IMR-90 (cell line): ENCODE results near the gene EMC9. TPM values are rescaled to one million over a fixed set of nuclear protein-coding genes. Genes with fewer than 3 reads are reported as not detected.

Source experiments
- ATAC-seq: fragments of 200-7000 bp; cut with Tn5 transposase; 2 replicates; pipeline ENCODE4 v1.9.1; 2020; ENCODE audit warnings: low read depth, mild to moderate bottlenecking, moderate library complexity
- BruUV-seq: library from RNA; stranded (reverse); fragments of 400-500 nt; replicated peaks from 2 replicates; lab custom pipeline; 2021; lab: Mats Ljungman, UMichigan
- CTCF ChIA-PET: fragments of 300-600 bp; formaldehyde crosslinking; extraction: SDS; loops from one replicate; lab custom pipeline; 2021; ENCODE audit warnings: antibody characterized with exemption; lab: Yijun Ruan, JAX
- POLR2A ChIA-PET: fragments of 300-600 bp; sonication (Branson Sonifier 250); formaldehyde crosslinking; loops from one replicate; lab custom pipeline; 2022; ENCODE audit warnings: antibody characterized with exemption; ENCODE audit not compliant: unreplicated experiment; lab: Charles Lee
- DNase-seq: peaks from one replicate; pipeline ENCODE4 v3.0.0; 2013
- H2AFZ ChIP-seq: replicated peaks from 2 replicates; pipeline ENCODE3; 2013; ENCODE audit warnings: low read length, mild to moderate bottlenecking; ENCODE audit not compliant: poor library complexity
- H2AK5ac ChIP-seq: 2 replicates; pipeline ENCODE4 v1.6.1; 2013; ENCODE audit warnings: low read depth, low read length, inconsistent platforms
- H2AK9ac ChIP-seq: replicated peaks from 2 replicates; pipeline ENCODE3; 2013; ENCODE audit warnings: mild to moderate bottlenecking, low read depth, low read length, moderate library complexity; ENCODE audit not compliant: poor library complexity
- H2BK120ac ChIP-seq: 2 replicates; pipeline ENCODE4 v1.6.1; 2013; ENCODE audit warnings: low read depth, low read length, inconsistent platforms
- H2BK15ac ChIP-seq: 3 replicates; pipeline ENCODE4 v1.6.1; 2013; ENCODE audit warnings: low read depth, low read length, inconsistent platforms
- H2BK20ac ChIP-seq: 2 replicates; pipeline ENCODE4 v1.6.1; 2013; ENCODE audit warnings: low read depth, mild to moderate bottlenecking, inconsistent platforms, low read length, moderate library complexity
- H2BK5ac ChIP-seq: 2 replicates; pipeline ENCODE4 v1.6.1; 2013; ENCODE audit warnings: mild to moderate bottlenecking, low read depth, low read length, inconsistent platforms; ENCODE audit not compliant: poor library complexity, severe bottlenecking
- H3K14ac ChIP-seq: replicated peaks from 2 replicates; pipeline ENCODE4 v1.6.1; 2013; ENCODE audit warnings: low read depth, low read length, inconsistent platforms
- H3K18ac ChIP-seq: 2 replicates; pipeline ENCODE4 v1.6.1; 2013; ENCODE audit warnings: low read depth, low read length, control low read depth
- H3K23ac ChIP-seq: 2 replicates; pipeline ENCODE4 v1.6.1; 2013; ENCODE audit warnings: low read depth, low read length, inconsistent platforms
- H3K27ac ChIP-seq: 2 replicates; pipeline ENCODE4 v1.5.1; 2013; ENCODE audit warnings: mild to moderate bottlenecking, control low read depth, low read length; ENCODE audit not compliant: insufficient read depth
- H3K27me3 ChIP-seq: 2 replicates; pipeline ENCODE4 v1.6.1; 2013; ENCODE audit warnings: low read length; ENCODE audit not compliant: control insufficient read depth, insufficient read depth
- H3K36me3 ChIP-seq: 2 replicates; pipeline ENCODE4 v1.6.1; 2013; ENCODE audit warnings: low read length, mixed read lengths; ENCODE audit not compliant: control insufficient read depth, insufficient read depth
- H3K4ac ChIP-seq: 2 replicates; pipeline ENCODE4 v1.6.1; 2013; ENCODE audit warnings: low read depth, low read length, inconsistent platforms
- H3K4me1 ChIP-seq: 2 replicates; pipeline ENCODE4 v1.6.1; 2013; ENCODE audit warnings: low read length, mixed read lengths; ENCODE audit not compliant: control insufficient read depth, insufficient read depth
- H3K4me2 ChIP-seq: 2 replicates; pipeline ENCODE4 v1.6.1; 2013; ENCODE audit warnings: low read depth, mild to moderate bottlenecking, control low read depth, low read length, moderate library complexity
- H3K4me3 ChIP-seq: 2 replicates; pipeline ENCODE4 v1.5.1; 2013; ENCODE audit warnings: low read depth, mild to moderate bottlenecking, control low read depth, low read length, moderate library complexity; ENCODE audit not compliant: insufficient read depth
- H3K56ac ChIP-seq: 2 replicates; pipeline ENCODE4 v1.6.1; 2013; ENCODE audit warnings: low read length, inconsistent platforms; ENCODE audit not compliant: insufficient read depth; ENCODE audit errors: extremely low read depth
- H3K79me1 ChIP-seq, 2 experiments: 2 replicates each; pipeline ENCODE4 v1.6.1; 2013; ENCODE audit warnings: low read length in 2 of 2, inconsistent platforms in 1 of 2, low read depth in 1 of 2
- H3K9ac ChIP-seq: 2 replicates; pipeline ENCODE4 v1.6.1; 2013; ENCODE audit warnings: low read depth, low read length, control low read depth
- H3K9me1 ChIP-seq: 2 replicates; pipeline ENCODE4 v1.6.1; 2013; ENCODE audit warnings: low read length, inconsistent platforms; ENCODE audit not compliant: insufficient read depth
- H3K9me3 ChIP-seq: 2 replicates; pipeline ENCODE4 v1.6.1; 2013; ENCODE audit warnings: low read length; ENCODE audit not compliant: control insufficient read depth, insufficient read depth
- H4K20me1 ChIP-seq: 2 replicates; pipeline ENCODE4 v1.6.1; 2013; ENCODE audit warnings: low read length, inconsistent platforms; ENCODE audit not compliant: insufficient read depth
- H4K5ac ChIP-seq: 2 replicates; pipeline ENCODE4 v1.6.1; 2013; ENCODE audit warnings: mild to moderate bottlenecking, low read depth, low read length, control low read depth
- H4K8ac ChIP-seq, 2 experiments: 2 replicates each; pipeline ENCODE4 v1.6.1; 2013; ENCODE audit warnings: low read depth in 2 of 2, low read length in 2 of 2, control low read depth in 1 of 2, inconsistent platforms in 1 of 2
- H4K91ac ChIP-seq: 2 replicates; pipeline ENCODE4 v1.6.1; 2013; ENCODE audit warnings: low read depth, low read length, inconsistent platforms; ENCODE audit not compliant: insufficient read depth
- BHLHE40 ChIP-seq: fragments of 150-350 bp; IDR thresholded peaks from 2 replicates; pipeline ENCODE4 v1.6.1; 2016; ENCODE audit warnings: mild to moderate bottlenecking, low read depth, low read length
- CEBPB ChIP-seq: IDR thresholded peaks from 2 replicates; pipeline ENCODE4 v1.6.1; 2012; ENCODE audit warnings: low read depth, low read length, improper control_type of control experiment
- CHD1 ChIP-seq: IDR thresholded peaks from 2 replicates; pipeline ENCODE4 v1.6.1; 2012; ENCODE audit warnings: low read depth, low read length, improper control_type of control experiment
- CTCF ChIP-seq: conservative IDR thresholded peaks from 2 replicates; pipeline ENCODE4 v1.5.1; 2012; ENCODE audit warnings: mild to moderate bottlenecking, low read depth, low read length, improper control_type of control experiment
- ELK1 ChIP-seq: fragments of 150-350 bp; IDR thresholded peaks from 2 replicates; pipeline ENCODE4 v1.6.1; 2016; ENCODE audit warnings: low read depth, mild to moderate bottlenecking, low read length, moderate library complexity, borderline replicate concordance
- FOS ChIP-seq: fragments of 150-350 bp; IDR thresholded peaks from 2 replicates; pipeline ENCODE4 v1.6.1; 2016; ENCODE audit warnings: low read depth, low read length
- MAFK ChIP-seq: IDR thresholded peaks from 2 replicates; pipeline ENCODE4 v1.6.1; 2012; ENCODE audit warnings: low read depth, low read length, improper control_type of control experiment
- MAZ ChIP-seq: IDR thresholded peaks from 2 replicates; pipeline ENCODE4 v1.6.1; 2012; ENCODE audit warnings: low read depth, mild to moderate bottlenecking, low read length, improper control_type of control experiment, moderate library complexity, borderline replicate concordance
- NFE2L2 ChIP-seq: fragments of 150-350 bp; IDR thresholded peaks from 2 replicates; pipeline ENCODE4 v1.6.1; 2016; ENCODE audit warnings: low read depth, mild to moderate bottlenecking, low read length
- POLR2A ChIP-seq: IDR thresholded peaks from 2 replicates; pipeline ENCODE4 v1.6.1; 2012; ENCODE audit warnings: mild to moderate bottlenecking, low read depth, low read length
- RAD21 ChIP-seq: IDR thresholded peaks from 2 replicates; pipeline ENCODE4 v1.6.1; 2012; ENCODE audit warnings: low read length, improper control_type of control experiment
- RCOR1 ChIP-seq: IDR thresholded peaks from 2 replicates; pipeline ENCODE4 v1.6.1; 2012; ENCODE audit warnings: mild to moderate bottlenecking, low read length, improper control_type of control experiment; ENCODE audit not compliant: insufficient replicate concordance
- RFX5 ChIP-seq: IDR thresholded peaks from 2 replicates; pipeline ENCODE4 v1.8.0; 2012; ENCODE audit warnings: low read depth, mild to moderate bottlenecking, low read length, moderate library complexity
- WGBS, 2 experiments: methylation state at CpG; one replicate each; pipeline versions ENCODE4 v1.1.5 to v1.1.7; 2013; ENCODE audit warnings: missing lambda C conversion rate in 2 of 2; ENCODE audit not compliant: insufficient read length in 1 of 2; ENCODE audit errors: extremely low coverage in 2 of 2; 5-methylcytosine and 5-hydroxymethylcytosine counted together
- dilution Hi-C: fragments of 300-500 bp; cut with HindIII; formaldehyde crosslinking; loops from one replicate; pipeline ENCODE4 v1.14.3; 2018; ENCODE audit warnings: low sequenced_read_pairs; ENCODE audit not compliant: unreplicated experiment
- in situ Hi-C: fragments of 300-500 bp; cut with MboI; formaldehyde crosslinking; loops from 3 replicates; pipeline ENCODE4 v1.14.3; 2019; ENCODE audit warnings: low sequenced_read_pairs, inconsistent platforms, mixed read lengths
- intact Hi-C: fragments of 100-400 bp; cut with micrococcal nuclease; formaldehyde crosslinking; loops from 2 replicates; pipeline ENCODE4 v1.10.0; 2022
- polyA plus RNA-seq, 3 experiments: library from polyadenylated mRNA; depleted of rRNA; stranded (reverse); fragments of >200 nt; gene quantifications; 2 replicates each; pipeline ENCODE4 v1.2.3, GENCODE V29; 2012; ENCODE audit warnings: low replicate concordance in 1 of 3
- total RNA-seq: library from RNA; depleted of rRNA; stranded (reverse); fragments of >200 nt; gene quantifications from 2 replicates; pipeline ENCODE4 v1.2.3, GENCODE V29; 2012

Gene EMC9
- total and polyA plus RNA-seq, 2 of the 4 experiments (the other 2 are of a cell fraction), result 15.1 to 19.2 TPM

GRCh38 chr14:24121210-24121609 is 20.2 kb downstream of the EMC9 start:
- dilution Hi-C loops (no loop called here), intact Hi-C loops (no loop called here), in situ Hi-C loops (no loop called here)
- Histone ChIP-seq H3K27ac (no peak overlapping the region), H2BK120ac (no peak overlapping the region), H4K5ac (no peak overlapping the region), H2BK20ac (no peak overlapping the region), H3K9ac (no peak overlapping the region), H4K8ac (no peak overlapping the region), H3K9me1 (0 out of 2 replicates have a peak, but pooled peaks cover 4% of the 10 kb centered on the region), H3K56ac (no peak overlapping the region), H3K4me3 (no peak overlapping the region), H2BK15ac (no peak overlapping the region), H2AK5ac (no peak overlapping the region), H3K18ac (no peak overlapping the region), H2AK9ac (no peak overlapping the region), H3K9me3 (no peaks in the 10 kb centered on the region), H2AFZ (no peak overlapping the region), H3K4me2 (no peak overlapping the region), H3K23ac (no peak overlapping the region), H3K27me3 (no peaks in the 10 kb centered on the region), H3K4ac (no peak overlapping the region), H3K14ac (no peak overlapping the region), H3K79me1 (peaks cover 3 to 5% of the 10 kb centered on the region in 2 experiments; a peak in 1 of 4 replicates), H4K91ac (no peak overlapping the region), H4K20me1 (no peaks in the 10 kb centered on the region), H3K4me1 (no peaks in the 10 kb centered on the region), H3K36me3 (peaks cover 35% of the 10 kb centered on the region), H2BK5ac (no peak overlapping the region)
- BruUV-seq, result no TSS peak
- no CpG with 5 or more reads among the region's 8 CpGs for WGBS, 2 experiments
- TF ChIP-seq MAZ, result no peak
- no peak for TF ChIP-seq POLR2A
- no peak for TF ChIP-seq FOS
- TF ChIP-seq NFE2L2, result no peak
- no peak for TF ChIP-seq RAD21
- no peak for TF ChIP-seq RFX5
- TF ChIP-seq CHD1, result no peak
- TF ChIP-seq RCOR1, result no peak
- TF ChIP-seq ELK1, result no peak
- TF ChIP-seq MAFK, result no peak
- no peak for TF ChIP-seq BHLHE40
- no peak for TF ChIP-seq CTCF
- TF ChIP-seq CEBPB, result no peak
- CTCF ChIA-PET, result no interaction called here
- POLR2A ChIA-PET, result no interaction called here
- ATAC-seq (no peak), DNase-seq (no peak)
